ENCODE results near the gene SND1.

SND1 gene

DNA sequence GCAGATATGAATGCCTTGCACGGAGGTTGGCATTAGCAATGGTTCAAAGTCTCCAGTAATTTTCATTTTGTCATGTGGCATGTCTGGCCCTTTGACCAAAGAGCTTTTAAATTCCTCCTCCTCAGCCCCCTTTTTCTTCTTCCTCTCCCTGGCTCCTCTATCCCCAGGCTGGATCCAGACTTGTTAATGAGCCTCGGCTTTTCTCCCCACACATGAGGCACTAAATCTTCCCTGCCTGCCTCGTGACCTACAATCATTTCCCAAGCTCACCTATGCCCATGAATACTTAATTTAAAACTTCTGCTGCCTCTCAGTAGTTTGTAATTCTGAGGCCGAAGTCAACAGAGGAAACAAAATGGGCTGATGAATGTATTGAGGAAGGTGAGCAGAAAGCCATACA is 402.5 kb downstream of the SND1 start:
- H3K9me3 ChIP-seq (replicated peaks; ENCODE audit: low read length): no peaks in the 10 kb centered on the region
- no peaks in the 10 kb centered on the region for H3K27me3 ChIP-seq (ENCODE audit: control insufficient read depth, insufficient read depth, low read length)

DNA sequence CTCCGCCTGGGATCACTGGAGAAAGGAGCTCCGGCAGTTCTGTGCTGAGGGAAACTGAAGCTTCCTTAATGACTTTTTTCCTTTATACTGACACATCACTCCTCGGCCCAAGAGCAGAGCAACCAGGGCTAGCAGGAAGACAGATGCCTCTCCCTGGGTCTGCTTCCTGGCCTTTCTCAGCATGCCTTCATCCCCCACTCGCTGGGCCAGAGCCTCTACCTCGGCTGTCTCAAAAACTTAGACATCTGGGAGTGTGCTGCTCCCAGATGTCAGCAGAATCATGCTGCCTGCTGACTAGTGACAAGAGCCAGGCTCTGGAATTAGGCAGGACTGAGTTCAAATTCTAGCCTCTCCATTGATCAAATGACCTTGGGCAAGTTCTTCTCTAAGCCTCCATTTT is 403.6 kb downstream of the SND1 start:
- H3K9me3 ChIP-seq (replicated peaks; ENCODE audit: low read length): no peaks in the 10 kb centered on the region
- H3K4me3 ChIP-seq (ENCODE audit: low read length): no peak overlapping the region

More for the DNA sequence above, 402.5 kb downstream of the SND1 start:
- Histone ChIP-seq H3K36me3 (ENCODE audit: insufficient read depth, low read length) (peaks cover 15% of the 10 kb centered on the region), H3K4me1 (ENCODE audit: control insufficient read depth, insufficient read depth, low read length) (peaks cover 34% of the 10 kb centered on the region), H3K9ac (ENCODE audit: low read depth, low read length) (no peak overlapping the region), H3K4me2 (ENCODE audit: low read length) (no peak overlapping the region), H3K4me3 (ENCODE audit: low read length) (no peak overlapping the region)

DNA sequence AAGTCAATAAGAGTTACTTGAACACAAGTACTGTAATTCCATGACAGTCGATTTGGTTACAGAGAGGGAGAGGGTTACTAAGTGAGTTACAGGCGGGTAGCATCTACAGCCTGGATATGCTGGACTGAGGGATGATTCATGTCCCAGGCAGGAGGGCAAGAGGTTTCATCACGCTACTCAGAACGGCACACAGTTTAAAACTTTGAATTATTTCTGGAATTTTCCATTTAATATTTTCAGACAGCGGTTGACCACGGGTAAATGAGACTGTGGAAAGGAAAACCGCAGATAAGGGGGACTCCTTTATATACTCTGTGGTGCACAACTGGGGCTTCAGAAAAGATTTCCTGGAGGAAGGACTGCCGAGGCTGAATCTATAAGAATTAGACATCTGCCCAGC is 404.9 kb downstream of the SND1 start:
- H3K27me3 ChIP-seq (ENCODE audit: control insufficient read depth, insufficient read depth, low read length): no peaks in the 10 kb centered on the region
- H3K9me3 ChIP-seq (replicated peaks; ENCODE audit: low read length): no peaks in the 10 kb centered on the region
- no peak overlapping the region for H3K4me2 ChIP-seq (ENCODE audit: low read length)
- peaks cover 19% of the 10 kb centered on the region for H3K36me3 ChIP-seq (ENCODE audit: insufficient read depth, low read length)
- H3K4me3 ChIP-seq (ENCODE audit: low read length): no peak overlapping the region
- peaks cover 34% of the 10 kb centered on the region for H3K4me1 ChIP-seq (ENCODE audit: control insufficient read depth, insufficient read depth, low read length)
- H3K9ac ChIP-seq (ENCODE audit: low read depth, low read length): peak overlapping the region; percentile 27

More for the DNA sequence above, 403.6 kb downstream of the SND1 start:
- Histone ChIP-seq H3K36me3 (ENCODE audit: insufficient read depth, low read length) (peaks cover 20% of the 10 kb centered on the region), H3K27me3 (ENCODE audit: control insufficient read depth, insufficient read depth, low read length) (no peaks in the 10 kb centered on the region), H3K9ac (ENCODE audit: low read depth, low read length) (no peak overlapping the region), H3K4me2 (ENCODE audit: low read length) (no peak overlapping the region), H3K4me1 (ENCODE audit: control insufficient read depth, insufficient read depth, low read length) (peaks cover 34% of the 10 kb centered on the region)

DNA sequence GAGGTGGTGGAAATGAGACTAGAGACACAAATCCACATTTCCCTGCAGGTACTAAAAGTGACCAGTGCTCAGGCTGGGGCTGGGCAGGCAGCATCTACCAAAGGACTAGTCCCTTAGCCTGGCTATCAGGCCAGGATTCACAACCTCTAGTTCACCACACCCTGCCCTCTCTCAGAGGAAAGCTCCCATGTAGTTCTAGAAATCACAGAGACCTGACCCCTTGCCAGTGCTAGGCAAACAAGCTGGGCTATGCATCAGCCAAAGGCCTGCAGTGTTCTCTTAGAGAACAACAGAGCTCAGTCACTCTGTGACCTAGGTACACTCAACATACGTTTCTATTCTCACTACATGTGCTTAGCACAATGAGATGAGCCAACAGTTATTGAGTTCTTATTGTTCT is 405.9 kb downstream of the SND1 start:
- Histone ChIP-seq H3K9me3 (replicated peaks; ENCODE audit: low read length) (no peaks in the 10 kb centered on the region), H3K36me3 (ENCODE audit: insufficient read depth, low read length) (peaks cover 19% of the 10 kb centered on the region), H3K4me3 (ENCODE audit: low read length) (no peak overlapping the region), H3K4me1 (ENCODE audit: control insufficient read depth, insufficient read depth, low read length) (peaks cover 30% of the 10 kb centered on the region), H3K27me3 (ENCODE audit: control insufficient read depth, insufficient read depth, low read length) (no peaks in the 10 kb centered on the region), H3K9ac (ENCODE audit: low read depth, low read length) (no peak overlapping the region), H3K4me2 (ENCODE audit: low read length) (no peak overlapping the region)

DNA sequence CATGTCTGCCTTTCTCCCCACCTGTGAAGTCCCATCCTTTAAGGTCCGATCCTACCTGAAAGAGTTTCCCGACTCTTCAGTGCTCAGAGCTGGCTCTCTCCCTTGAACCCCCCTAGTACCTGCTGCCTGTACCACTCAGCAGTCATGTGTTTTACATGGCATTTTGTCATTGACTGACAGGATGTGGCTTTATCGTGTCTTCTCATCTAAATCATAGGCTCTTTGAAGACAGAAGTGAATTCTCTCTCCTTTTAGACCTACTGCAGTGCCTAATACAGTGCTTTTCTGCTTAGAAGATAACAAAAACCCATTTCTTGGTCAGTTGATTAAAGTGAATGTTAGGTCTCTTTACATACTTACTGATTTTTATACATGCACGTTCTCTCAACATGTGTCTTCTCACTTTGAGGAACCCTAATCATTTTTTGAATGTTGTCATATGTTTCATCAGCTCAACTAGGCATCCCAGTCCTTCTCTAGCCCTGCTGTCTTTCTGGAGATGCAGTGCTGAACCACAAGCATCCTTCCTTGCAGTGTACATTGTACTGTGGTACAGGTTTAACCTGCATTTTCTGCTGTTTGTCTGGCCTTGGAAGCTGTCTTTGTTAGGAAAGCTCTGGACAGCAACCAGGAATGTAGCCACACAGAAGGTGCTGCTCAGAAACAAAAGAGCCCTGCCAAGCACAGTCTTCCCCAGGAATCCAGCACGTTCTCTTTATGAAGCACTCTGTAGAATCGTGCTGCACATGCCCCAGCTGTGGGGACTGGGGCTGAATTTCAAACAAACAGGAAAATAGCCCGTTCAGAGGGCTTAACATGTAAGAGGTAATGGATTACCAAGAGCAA is 407.4 kb downstream of the SND1 start:
- Histone ChIP-seq H3K9me3 (replicated peaks; ENCODE audit: low read length) (no peaks in the 10 kb centered on the region), H3K27me3 (ENCODE audit: control insufficient read depth, insufficient read depth, low read length) (no peaks in the 10 kb centered on the region), H3K4me1 (ENCODE audit: control insufficient read depth, insufficient read depth, low read length) (peaks cover 31% of the 10 kb centered on the region), H3K9ac (ENCODE audit: low read depth, low read length) (no peak overlapping the region), H3K4me2 (ENCODE audit: low read length) (no peak overlapping the region), H3K36me3 (ENCODE audit: insufficient read depth, low read length) (peaks cover 14% of the 10 kb centered on the region), H3K4me3 (ENCODE audit: low read length) (no peak overlapping the region)

DNA sequence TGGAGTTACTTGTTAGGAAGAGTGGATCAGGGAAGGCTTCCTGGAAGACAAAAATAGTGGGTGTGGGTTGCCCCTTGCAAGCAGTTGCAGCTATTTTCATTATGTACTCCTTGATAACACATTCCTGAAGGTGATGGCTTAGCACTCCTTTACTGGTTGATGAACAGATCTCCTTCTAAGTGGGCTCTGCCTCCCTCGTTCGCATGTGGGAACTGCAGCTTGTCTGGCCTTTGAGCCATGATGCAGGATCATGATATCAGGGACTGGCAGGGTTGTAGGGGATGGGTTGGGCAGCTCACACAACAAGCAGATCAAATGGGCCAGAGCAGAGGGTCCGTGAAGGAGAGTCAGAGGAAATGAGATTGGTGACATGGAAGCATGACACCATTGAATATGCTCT is 408.0 kb downstream of the SND1 start:
- no peak overlapping the region for H3K4me3 ChIP-seq (ENCODE audit: low read length)
- peaks cover 31% of the 10 kb centered on the region for H3K4me1 ChIP-seq (ENCODE audit: control insufficient read depth, insufficient read depth, low read length)
- H3K27me3 ChIP-seq (ENCODE audit: control insufficient read depth, insufficient read depth, low read length): no peaks in the 10 kb centered on the region

DNA sequence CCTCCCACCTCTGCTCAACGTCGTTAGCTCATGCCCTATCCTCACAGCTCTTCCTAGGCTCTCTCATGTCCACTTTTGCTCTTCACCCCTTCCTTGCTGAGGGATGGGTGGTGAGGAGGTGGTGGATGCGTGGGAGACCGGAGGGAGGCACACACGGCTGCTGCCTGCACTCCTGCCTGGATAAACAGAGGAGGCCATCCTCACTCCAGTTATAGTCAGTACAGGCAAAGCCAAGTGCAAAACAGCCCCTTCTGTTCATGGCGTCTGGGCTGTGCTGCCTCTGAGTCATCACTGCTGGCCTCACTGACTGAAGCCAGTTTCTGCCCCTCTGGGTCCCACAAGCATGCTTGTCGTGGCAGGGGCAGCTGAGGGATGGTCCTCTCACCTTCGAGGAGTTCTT is 411.1 kb downstream of the SND1 start:
- no peak overlapping the region for H3K4me2 ChIP-seq (ENCODE audit: low read length)
- no peaks in the 10 kb centered on the region for H3K9me3 ChIP-seq (replicated peaks; ENCODE audit: low read length)
- no peak overlapping the region for H3K4me3 ChIP-seq (ENCODE audit: low read length)
- no peak overlapping the region for H3K9ac ChIP-seq (ENCODE audit: low read depth, low read length)
- H3K4me1 ChIP-seq (ENCODE audit: control insufficient read depth, insufficient read depth, low read length): peaks cover 8% of the 10 kb centered on the region
- peaks cover 13% of the 10 kb centered on the region for H3K36me3 ChIP-seq (ENCODE audit: insufficient read depth, low read length)
- no peaks in the 10 kb centered on the region for H3K27me3 ChIP-seq (ENCODE audit: control insufficient read depth, insufficient read depth, low read length)

More for the DNA sequence above, 408.0 kb downstream of the SND1 start:
- H3K4me2 ChIP-seq (ENCODE audit: low read length): no peak overlapping the region
- H3K36me3 ChIP-seq (ENCODE audit: insufficient read depth, low read length): peaks cover 14% of the 10 kb centered on the region
- no peak overlapping the region for H3K9ac ChIP-seq (ENCODE audit: low read depth, low read length)
- H3K9me3 ChIP-seq (replicated peaks; ENCODE audit: low read length): no peaks in the 10 kb centered on the region

DNA sequence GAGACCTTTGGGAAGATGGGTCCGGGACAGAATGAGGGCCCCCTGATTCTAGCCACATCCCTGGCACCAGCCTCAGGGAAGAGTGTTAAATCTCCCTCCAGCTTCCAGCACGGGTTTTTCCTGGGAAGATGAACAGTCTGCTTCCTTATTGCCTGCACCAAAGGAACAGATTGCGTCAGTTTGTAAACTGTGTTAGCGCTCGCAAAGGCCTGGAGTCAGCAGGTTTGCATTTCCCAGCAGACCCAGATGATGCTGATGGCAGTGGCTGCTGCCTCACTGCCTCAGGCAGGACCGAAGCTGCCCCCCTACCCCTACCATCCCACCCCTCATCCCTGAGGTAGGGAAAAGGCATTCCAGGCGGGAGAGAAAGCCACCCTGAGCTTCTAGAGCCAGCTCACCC is 413.9 kb downstream of the SND1 start:
- H3K4me3 ChIP-seq (ENCODE audit: low read length): no peak overlapping the region
- H3K9me3 ChIP-seq (replicated peaks; ENCODE audit: low read length): no peaks in the 10 kb centered on the region
- H3K4me2 ChIP-seq (ENCODE audit: low read length): no peak overlapping the region
- H3K9ac ChIP-seq (ENCODE audit: low read depth, low read length): no peak overlapping the region
- peaks cover 10% of the 10 kb centered on the region for H3K36me3 ChIP-seq (ENCODE audit: insufficient read depth, low read length)
- no peaks in the 10 kb centered on the region for H3K27me3 ChIP-seq (ENCODE audit: control insufficient read depth, insufficient read depth, low read length)
- H3K4me1 ChIP-seq (ENCODE audit: control insufficient read depth, insufficient read depth, low read length): peaks cover 8% of the 10 kb centered on the region

DNA sequence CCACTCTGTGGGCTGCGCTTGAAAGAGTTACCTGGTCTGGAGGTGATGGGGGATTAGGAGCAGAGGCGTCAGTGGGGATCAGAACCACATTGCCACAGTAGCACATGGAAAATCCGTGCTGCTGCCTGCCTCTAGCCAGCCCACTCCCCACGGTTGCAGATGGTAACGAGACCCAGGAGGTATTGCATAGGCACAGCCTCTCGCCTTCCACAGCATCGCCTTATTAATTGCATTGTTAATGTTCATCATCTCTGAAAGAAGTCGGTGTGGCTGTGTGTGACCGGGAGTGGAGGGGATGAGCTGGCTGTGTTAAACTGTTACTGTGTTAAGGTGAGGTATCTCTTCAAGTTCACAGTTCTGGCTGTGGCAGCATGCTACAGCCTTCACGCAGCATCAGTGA is 414.4 kb downstream of the SND1 start:
- no peak overlapping the region for H3K9ac ChIP-seq (ENCODE audit: low read depth, low read length)
- no peaks in the 10 kb centered on the region for H3K9me3 ChIP-seq (replicated peaks; ENCODE audit: low read length)
- no peaks in the 10 kb centered on the region for H3K27me3 ChIP-seq (ENCODE audit: control insufficient read depth, insufficient read depth, low read length)
- peaks cover 10% of the 10 kb centered on the region for H3K36me3 ChIP-seq (ENCODE audit: insufficient read depth, low read length)
- no peak overlapping the region for H3K4me2 ChIP-seq (ENCODE audit: low read length)
- peaks cover 8% of the 10 kb centered on the region for H3K4me1 ChIP-seq (ENCODE audit: control insufficient read depth, insufficient read depth, low read length)
- no peak overlapping the region for H3K4me3 ChIP-seq (ENCODE audit: low read length)

DNA sequence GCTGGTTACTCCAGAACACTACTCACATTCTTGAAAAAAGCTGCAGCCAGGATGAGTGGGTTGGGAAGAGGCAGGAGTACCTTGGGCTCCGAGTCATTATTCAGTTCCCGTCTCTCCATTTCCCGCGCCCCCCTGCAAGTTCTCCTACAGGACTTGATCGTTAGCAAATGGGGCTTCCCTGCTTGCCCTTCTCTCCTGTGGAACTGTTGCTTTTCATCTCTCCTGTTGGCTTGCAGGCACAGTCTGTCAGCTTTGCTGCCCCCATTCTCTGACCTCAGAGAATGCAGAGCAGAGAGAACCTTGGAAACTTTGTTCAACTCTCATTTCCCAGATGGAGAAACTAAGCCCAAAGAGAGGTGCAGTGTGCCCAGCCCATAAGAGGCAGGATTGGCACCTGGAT is 414.9 kb downstream of the SND1 start:
- no peak overlapping the region for H3K4me2 ChIP-seq (ENCODE audit: low read length)
- H3K36me3 ChIP-seq (ENCODE audit: insufficient read depth, low read length): peaks cover 13% of the 10 kb centered on the region
- H3K27me3 ChIP-seq (ENCODE audit: control insufficient read depth, insufficient read depth, low read length): no peaks in the 10 kb centered on the region
- H3K4me1 ChIP-seq (ENCODE audit: control insufficient read depth, insufficient read depth, low read length): peaks cover 8% of the 10 kb centered on the region
- H3K9me3 ChIP-seq (replicated peaks; ENCODE audit: low read length): no peaks in the 10 kb centered on the region
- no peak overlapping the region for H3K4me3 ChIP-seq (ENCODE audit: low read length)
- no peak overlapping the region for H3K9ac ChIP-seq (ENCODE audit: low read depth, low read length)

DNA sequence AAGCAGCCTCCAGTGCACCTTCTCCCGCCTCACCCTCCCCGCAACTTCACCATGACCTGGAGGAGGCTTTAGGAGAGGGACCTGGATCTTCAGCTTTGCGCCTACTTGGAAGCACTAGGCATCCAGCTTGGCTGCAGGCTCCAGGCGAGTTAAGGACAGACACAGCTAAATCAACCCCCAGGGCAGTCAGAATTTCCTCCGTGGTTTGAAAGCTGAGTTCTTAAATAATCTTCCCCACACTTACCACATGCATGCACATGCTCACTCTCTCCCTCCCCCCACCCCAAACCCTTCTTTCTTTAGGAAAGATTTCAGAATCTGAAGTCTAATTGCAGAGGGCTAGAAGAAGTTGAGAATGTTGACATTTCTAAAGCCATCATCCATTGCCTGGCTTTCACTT is 416.0 kb downstream of the SND1 start:
- Histone ChIP-seq H3K4me2 (ENCODE audit: low read length) (no peak overlapping the region), H3K4me3 (ENCODE audit: low read length) (no peak overlapping the region), H3K27me3 (ENCODE audit: control insufficient read depth, insufficient read depth, low read length) (no peaks in the 10 kb centered on the region), H3K36me3 (ENCODE audit: insufficient read depth, low read length) (peaks cover 16% of the 10 kb centered on the region), H3K9ac (ENCODE audit: low read depth, low read length) (no peak overlapping the region), H3K9me3 (replicated peaks; ENCODE audit: low read length) (no peaks in the 10 kb centered on the region), H3K4me1 (ENCODE audit: control insufficient read depth, insufficient read depth, low read length) (peaks cover 4% of the 10 kb centered on the region)

DNA sequence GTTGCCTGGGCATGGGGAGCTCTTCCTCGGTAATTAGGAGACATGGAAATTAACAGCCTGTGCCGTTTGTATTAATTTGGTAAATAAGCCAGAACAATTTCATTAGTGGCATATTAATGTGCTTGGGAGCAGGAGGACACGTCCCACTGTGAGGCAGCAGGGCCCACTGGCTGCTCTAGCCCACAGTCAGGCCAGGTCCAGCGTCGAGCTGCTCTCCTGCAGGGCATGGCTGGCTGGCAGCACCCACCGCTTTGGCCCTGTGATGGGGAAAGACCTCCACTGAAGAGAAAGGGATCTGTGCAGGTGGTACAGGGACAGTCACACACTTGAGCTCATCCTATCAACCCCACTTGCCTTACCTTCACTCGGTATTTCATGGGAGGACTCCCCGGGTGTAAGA is 416.8 kb downstream of the SND1 start:
- Histone ChIP-seq H3K4me2 (ENCODE audit: low read length) (no peak overlapping the region), H3K27me3 (ENCODE audit: control insufficient read depth, insufficient read depth, low read length) (no peaks in the 10 kb centered on the region), H3K36me3 (ENCODE audit: insufficient read depth, low read length) (peaks cover 16% of the 10 kb centered on the region), H3K4me3 (ENCODE audit: low read length) (no peak overlapping the region), H3K4me1 (ENCODE audit: control insufficient read depth, insufficient read depth, low read length) (no peaks in the 10 kb centered on the region), H3K9me3 (replicated peaks; ENCODE audit: low read length) (no peaks in the 10 kb centered on the region), H3K9ac (ENCODE audit: low read depth, low read length) (no peak overlapping the region)
